ENCODE measurements around the gene ZCCHC24. TPM values are rescaled to one million over a fixed set of nuclear protein-coding genes. Genes with fewer than 3 reads are reported as not detected.

ZCCHC24 gene
- total RNA-seq, 2 experiments from 2014 or later = 0.67 to 0.85 TPM

- CTCF ChIA-PET = no interaction called here
- ATAC-seq (ENCODE audit: poor library complexity) (no peak), DNase-seq (peak in 2 of 14 experiments; percentile 6 to 7)
- Histone ChIP-seq H3K36me3 (ENCODE audit: insufficient read depth, low read length) (no peaks in the 10 kb centered on the region), H3K27me3 (ENCODE audit: control insufficient read depth in 1 of 2, insufficient read depth in 2 of 2, low read length in 2 of 2) (no peaks in the 10 kb centered on the region), H3K9me3 (ENCODE audit: control insufficient read depth in 1 of 2, insufficient read depth in 1 of 2, low read length in 2 of 2) (no peaks in the 10 kb centered on the region), H3K4me1 (ENCODE audit: insufficient read depth, low read length) (peaks cover 3% of the 10 kb centered on the region), H3K4me3 (ENCODE audit: low read length) (no peak overlapping the region), H3K27ac (ENCODE audit: low read depth in 1 of 2, low read length in 2 of 2) (no peak overlapping the region)
- no peak for TF ChIP-seq CTCF (IDR thresholded peaks at IDR 0.05)
- H3K9me3 Mint-ChIP-seq = peaks cover 3% of the 10 kb centered on the region
- H3K27me3 Mint-ChIP-seq = no peaks in the 10 kb centered on the region
- POLR2A ChIA-PET = no interaction called here
- no peaks in the 10 kb centered on the region for H3K4me1 Mint-ChIP-seq (ENCODE audit: low read depth)
- H3K4me3 Mint-ChIP-seq = no peak overlapping the region
- no peak overlapping the region for H3K27ac Mint-ChIP-seq
- intact Hi-C loops (cut with DNase I, micrococcal nuclease) = no loop called here
- H3K36me3 Mint-ChIP-seq (ENCODE audit: low read depth) = no peaks in the 10 kb centered on the region
These were observed 69.3 kb downstream of the ZCCHC24 start for GRCh38 chr10:79376078-79376628.

GRCh38 chr10:79375321-79376077, 69.9 kb downstream of the ZCCHC24 start:
- H3K36me3 ChIP-seq (ENCODE audit: insufficient read depth, low read length) = no peaks in the 10 kb centered on the region
- Mint-ChIP-seq H3K4me1 (ENCODE audit: low read depth) (no peaks in the 10 kb centered on the region), H3K4me3 (no peak overlapping the region), H3K27ac (no peak overlapping the region), H3K27me3 (no peaks in the 10 kb centered on the region), H3K36me3 (ENCODE audit: low read depth) (no peaks in the 10 kb centered on the region), H3K9me3 (peaks cover 3% of the 10 kb centered on the region)
- H3K4me1 ChIP-seq (ENCODE audit: insufficient read depth, low read length) = peaks cover 3% of the 10 kb centered on the region
- intact Hi-C loops (cut with DNase I, micrococcal nuclease) = loop anchor here in 1 of 2 experiments (2.0 kb wide), 1 partner anchor 111 kb away; no protein-coding TSS in a partner anchor
- POLR2A ChIA-PET = interaction anchor here (1.3 kb wide), 1 partner anchor 29 kb away, joined by 4 read pairs; no protein-coding TSS in a partner anchor
- CTCF ChIA-PET = no interaction called here
- peak in 2 of 14 experiments; percentile 9 to 16 for DNase-seq
- no peak for TF ChIP-seq CTCF (IDR thresholded peaks at IDR 0.05)
- H3K4me3 ChIP-seq (ENCODE audit: low read length) = no peak overlapping the region
- H3K9me3 ChIP-seq (ENCODE audit: control insufficient read depth in 1 of 2, insufficient read depth in 1 of 2, low read length in 2 of 2) = no peaks in the 10 kb centered on the region
- no peak overlapping the region for H3K27ac ChIP-seq (ENCODE audit: low read depth in 1 of 2, low read length in 2 of 2)
- no peak for ATAC-seq (ENCODE audit: poor library complexity)
- H3K27me3 ChIP-seq (ENCODE audit: control insufficient read depth in 1 of 2, insufficient read depth in 2 of 2, low read length in 2 of 2) = no peaks in the 10 kb centered on the region

- Histone ChIP-seq H3K4me3 (ENCODE audit: low read length) (no peak overlapping the region), H3K36me3 (ENCODE audit: insufficient read depth, low read length) (no peaks in the 10 kb centered on the region), H3K27me3 (ENCODE audit: control insufficient read depth in 1 of 2, insufficient read depth in 2 of 2, low read length in 2 of 2) (no peaks in the 10 kb centered on the region), H3K27ac (ENCODE audit: low read depth in 1 of 2, low read length in 2 of 2) (no peak overlapping the region), H3K9me3 (ENCODE audit: control insufficient read depth in 1 of 2, insufficient read depth in 1 of 2, low read length in 2 of 2) (no peaks in the 10 kb centered on the region), H3K4me1 (ENCODE audit: insufficient read depth, low read length) (peaks cover 3% of the 10 kb centered on the region)
- ChIA-PET POLR2A (interaction anchor here (1.3 kb wide), 1 partner anchor 28 kb away, joined by 4 read pairs; no protein-coding TSS in a partner anchor), CTCF (interaction anchor here (0.7 to 1.5 kb wide), 16 partner anchors 9 to 115 kb away, joined by 3 to 11 read pairs (median 4); partner anchors contain the start of gene PPIF)
- peaks cover 3% of the 10 kb centered on the region for H3K9me3 Mint-ChIP-seq
- intact Hi-C loops (cut with DNase I, micrococcal nuclease) = loop anchor here (1.0 to 2.0 kb wide), 3 partner anchors 93 to 113 kb away; no protein-coding TSS in a partner anchor
- H3K4me1 Mint-ChIP-seq (ENCODE audit: low read depth) = no peaks in the 10 kb centered on the region
- TF ChIP-seq CTCF (IDR thresholded peaks at IDR 0.05) = peak; percentile 95
- H3K27ac Mint-ChIP-seq = no peak overlapping the region
- DNase-seq (peak; percentile 57 to 83 (median 72)), ATAC-seq (ENCODE audit: poor library complexity) (peak; percentile 71)
- no peaks in the 10 kb centered on the region for H3K36me3 Mint-ChIP-seq (ENCODE audit: low read depth)
- H3K4me3 Mint-ChIP-seq = no peak overlapping the region
- no peaks in the 10 kb centered on the region for H3K27me3 Mint-ChIP-seq
These were observed 70.9 kb downstream of the ZCCHC24 start for GRCh38 chr10:79374312-79375191.

Data from CD4-positive, alpha-beta T cell (primary cell).